Measurements from ENCODE around the gene BCL11B. TPM values are rescaled to one million over a fixed set of nuclear protein-coding genes. Genes with fewer than 3 reads are reported as not detected.

BCL11B gene
- total and polyA plus RNA-seq, 10 of the 15 experiments (the other 5 are each of a cell fraction or from before 2014, with no cell fraction given) = 0.38 to 5.5 (median 1.3) TPM

DNA sequence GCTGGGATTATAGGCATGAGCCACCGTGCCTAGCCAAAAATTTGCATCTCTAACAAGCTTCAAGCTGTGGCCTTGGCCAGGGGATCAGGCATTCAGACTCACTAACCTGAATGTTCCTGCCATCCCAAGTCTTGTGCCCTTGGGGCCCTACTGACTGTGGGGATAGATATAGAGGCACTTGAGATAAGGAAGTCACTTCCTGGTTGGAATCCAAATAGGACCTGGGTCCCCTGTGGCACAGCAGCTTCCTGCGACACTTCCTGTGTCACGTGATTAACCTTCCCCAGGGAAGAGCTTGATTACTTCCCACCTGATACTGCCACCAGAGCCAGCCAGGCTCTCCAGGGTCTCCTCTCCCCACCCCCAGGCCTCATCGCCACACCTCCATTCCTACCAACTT is 128.2 kb downstream of the BCL11B start:
- BruUV-seq (replicated peaks) = no TSS peak
- in situ Hi-C loops (cut with MboI) = no loop called here
- ChIA-PET POLR2A (no interaction called here), SMC1A (ENCODE audit: uncharacterized antibody, unreplicated experiment) (no interaction called here), CTCF (no interaction called here), RAD21 (ENCODE audit: unreplicated experiment) (no interaction called here)
- no peaks in the 10 kb centered on the region; the same call in 2 of the 3 replicates for H3K9me3 ChIP-seq (replicated peaks; ENCODE audit: control insufficient read depth, insufficient read depth, low read length)
- intact Hi-C loops (cut with micrococcal nuclease; ENCODE audit: unreplicated experiment) = no loop called here
- H3K27me3 ChIP-seq (replicated peaks in 1 of 2; ENCODE audit: control insufficient read depth in 2 of 2, insufficient read depth in 2 of 2, low read length in 1 of 2) = no peaks in the 10 kb centered on the region
- no peak overlapping the region for H3K4me3 ChIP-seq
- no peak overlapping the region for H3K27ac ChIP-seq (ENCODE audit: control insufficient read depth, insufficient read depth)
- no peaks in the 10 kb centered on the region for H3K4me1 ChIP-seq (ENCODE audit: control insufficient read depth, insufficient read depth, low read length)
- no peak for ATAC-seq
- WGBS (ENCODE audit: insufficient coverage, insufficient replicate concordance, low lambda C conversion rate, missing lambda C conversion rate) = 38% methylated on average over 4 of the region's 4 CpGs
- no peaks in the 10 kb centered on the region for H4K20me1 ChIP-seq (ENCODE audit: control insufficient read depth, insufficient read depth)
- no peak overlapping the region for H3K4me2 ChIP-seq (ENCODE audit: control insufficient read depth, insufficient read depth)
- no peak for DNase-seq (ENCODE audit: low read depth, low spot score)
- H3K9ac ChIP-seq (ENCODE audit: control insufficient read depth, insufficient read depth, low read length) = no peak overlapping the region
- H2AFZ ChIP-seq (ENCODE audit: control insufficient read depth, low read depth, low read length) = no peak overlapping the region
- H3K36me3 ChIP-seq (ENCODE audit: control insufficient read depth in 2 of 2, insufficient read depth in 2 of 2, low read length in 1 of 2) = no peaks in the 10 kb centered on the region
- H3K79me2 ChIP-seq (ENCODE audit: control insufficient read depth, insufficient read depth, low read length) = no peaks in the 10 kb centered on the region
- no peak for FAIRE-seq
- TF ChIP-seq POLR2A (IDR thresholded peaks at IDR 0.05; ENCODE audit: low read depth, low read length) (no peak), CEBPB (IDR thresholded peaks at IDR 0.05; ENCODE audit: borderline replicate concordance in 1 of 2, low read depth in 2 of 2, low read length in 2 of 2) (no peak), SPI1 (IDR thresholded peaks at IDR 0.05; ENCODE audit: borderline replicate concordance, insufficient read depth, low read depth, low read length) (no peak), EZH2 (IDR thresholded peaks at IDR 0.05; ENCODE audit: borderline replicate concordance, control insufficient read depth, low read depth, low read length) (no peak), YY1 (IDR thresholded peaks at IDR 0.05; ENCODE audit: low read depth, low read length) (no peak), CEBPZ (IDR thresholded peaks at IDR 0.05; ENCODE audit: low read depth, low read length) (no peak), SREBF2 (IDR thresholded peaks at IDR 0.05; ENCODE audit: low read length) (no peak), TCF7 (IDR thresholded peaks at IDR 0.05; ENCODE audit: borderline replicate concordance) (no peak), ATF2 (IDR thresholded peaks at IDR 0.05; ENCODE audit: low read length) (no peak), GATAD2B (conservative IDR thresholded peaks at IDR 0.05; ENCODE audit: low read depth) (no peak), POU2F2 (IDR thresholded peaks at IDR 0.05; ENCODE audit: borderline replicate concordance, low read depth, low read length) (no peak), SUZ12 (IDR thresholded peaks at IDR 0.05; ENCODE audit: unreplicated experiment) (no peak), SMAD1 (IDR thresholded peaks at IDR 0.05; ENCODE audit: low read depth, partially characterized antibody) (no peak), IKZF2 (IDR thresholded peaks at IDR 0.05) (no peak), TARDBP (IDR thresholded peaks at IDR 0.05; ENCODE audit: borderline replicate concordance) (no peak)
- TF ChIP-seq, protein P1, sequence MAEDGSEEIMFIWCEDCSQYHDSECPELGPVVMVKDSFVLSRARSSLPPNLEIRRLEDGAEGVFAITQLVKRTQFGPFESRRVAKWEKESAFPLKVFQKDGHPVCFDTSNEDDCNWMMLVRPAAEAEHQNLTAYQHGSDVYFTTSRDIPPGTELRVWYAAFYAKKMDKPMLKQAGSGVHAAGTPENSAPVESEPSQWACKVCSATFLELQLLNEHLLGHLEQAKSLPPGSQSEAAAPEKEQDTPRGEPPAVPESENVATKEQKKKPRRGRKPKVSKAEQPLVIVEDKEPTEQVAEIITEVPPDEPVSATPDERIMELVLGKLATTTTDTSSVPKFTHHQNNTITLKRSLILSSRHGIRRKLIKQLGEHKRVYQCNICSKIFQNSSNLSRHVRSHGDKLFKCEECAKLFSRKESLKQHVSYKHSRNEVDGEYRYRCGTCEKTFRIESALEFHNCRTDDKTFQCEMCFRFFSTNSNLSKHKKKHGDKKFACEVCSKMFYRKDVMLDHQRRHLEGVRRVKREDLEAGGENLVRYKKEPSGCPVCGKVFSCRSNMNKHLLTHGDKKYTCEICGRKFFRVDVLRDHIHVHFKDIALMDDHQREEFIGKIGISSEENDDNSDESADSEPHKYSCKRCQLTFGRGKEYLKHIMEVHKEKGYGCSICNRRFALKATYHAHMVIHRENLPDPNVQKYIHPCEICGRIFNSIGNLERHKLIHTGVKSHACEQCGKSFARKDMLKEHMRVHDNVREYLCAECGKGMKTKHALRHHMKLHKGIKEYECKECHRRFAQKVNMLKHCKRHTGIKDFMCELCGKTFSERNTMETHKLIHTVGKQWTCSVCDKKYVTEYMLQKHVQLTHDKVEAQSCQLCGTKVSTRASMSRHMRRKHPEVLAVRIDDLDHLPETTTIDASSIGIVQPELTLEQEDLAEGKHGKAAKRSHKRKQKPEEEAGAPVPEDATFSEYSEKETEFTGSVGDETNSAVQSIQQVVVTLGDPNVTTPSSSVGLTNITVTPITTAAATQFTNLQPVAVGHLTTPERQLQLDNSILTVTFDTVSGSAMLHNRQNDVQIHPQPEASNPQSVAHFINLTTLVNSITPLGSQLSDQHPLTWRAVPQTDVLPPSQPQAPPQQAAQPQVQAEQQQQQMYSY (CRISPR knock-in tag; IDR thresholded peaks at IDR 0.05) = no peak
